HG03039 (cell line): Measurements from ENCODE around the gene GNAI3.
"Not testable (repeated sequence)": the region's sequence is repeated elsewhere in the genome, so short reads cannot be mapped to it uniquely, and the experiment has no call there.

Experiments
- ATAC-seq: cut with Tn5 transposase; IDR thresholded peaks from one replicate; pipeline ENCODE4 v1.9.1; 2021; ENCODE audit warnings: mild to moderate bottlenecking, moderate library complexity; ENCODE audit not compliant: unreplicated experiment

The GNAI3 gene

DNA sequence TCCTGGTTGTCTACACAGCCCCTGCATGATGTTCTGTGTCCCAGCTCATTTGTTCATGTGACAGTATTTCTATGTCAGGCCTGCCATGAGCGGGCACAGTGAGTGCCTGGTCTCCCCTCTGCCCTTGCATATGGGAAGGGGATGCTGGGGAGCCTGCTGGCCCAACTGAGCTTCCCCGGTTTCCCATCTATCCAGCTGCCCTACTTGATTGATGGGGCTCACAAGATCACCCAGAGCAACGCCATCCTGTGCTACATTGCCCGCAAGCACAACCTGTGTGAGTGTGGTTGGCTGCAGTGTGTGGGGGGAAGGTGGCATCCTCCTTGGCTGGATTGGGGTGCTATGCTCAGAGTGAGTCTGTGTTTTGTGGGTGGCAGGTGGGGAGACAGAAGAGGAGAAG is 109.0 kb downstream of the GNAI3 start:
- no peak for ATAC-seq

DNA sequence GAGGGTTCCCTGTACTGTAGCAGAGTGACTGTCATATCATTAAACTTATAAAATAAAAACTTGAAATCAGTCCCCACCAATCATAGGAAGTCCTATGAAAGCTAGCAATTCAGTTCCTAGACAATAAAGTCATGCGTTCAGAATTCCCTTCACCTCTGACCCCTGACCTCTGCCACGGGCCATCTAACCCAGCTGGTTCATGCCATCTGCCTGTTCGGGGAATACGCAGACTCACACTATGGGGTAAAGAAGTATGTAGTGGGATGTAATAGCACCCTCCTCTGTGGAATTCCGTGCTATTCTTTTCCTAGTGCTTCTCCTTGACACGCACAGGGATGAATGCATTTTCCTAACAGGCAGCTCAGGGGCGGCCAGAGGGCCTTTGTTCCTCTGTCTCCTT is 109.6 kb downstream of the GNAI3 start:
- ATAC-seq: no peak

DNA sequence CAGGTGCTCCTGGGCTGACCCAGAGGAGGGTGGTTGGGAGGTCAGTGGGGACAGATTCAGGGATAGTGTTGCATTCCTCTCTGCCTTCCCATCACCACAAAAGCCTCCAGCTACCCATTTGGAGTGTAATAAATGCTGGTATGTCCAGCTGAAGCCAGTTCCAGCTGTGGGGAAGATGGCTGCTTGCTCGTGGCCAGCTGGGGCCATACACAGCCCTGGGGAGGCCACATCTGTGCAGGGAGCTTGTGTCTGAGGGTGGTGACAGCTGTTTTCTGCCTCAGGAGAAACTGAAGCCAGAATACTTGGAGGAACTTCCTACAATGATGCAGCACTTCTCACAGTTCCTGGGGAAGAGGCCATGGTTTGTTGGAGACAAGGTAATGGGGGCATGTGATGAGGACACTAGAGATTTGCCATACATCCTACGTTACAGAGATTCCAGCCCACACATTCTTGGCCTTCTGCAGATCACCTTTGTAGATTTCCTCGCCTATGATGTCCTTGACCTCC is 110.2 kb downstream of the GNAI3 start:
- ATAC-seq: no peak

DNA sequence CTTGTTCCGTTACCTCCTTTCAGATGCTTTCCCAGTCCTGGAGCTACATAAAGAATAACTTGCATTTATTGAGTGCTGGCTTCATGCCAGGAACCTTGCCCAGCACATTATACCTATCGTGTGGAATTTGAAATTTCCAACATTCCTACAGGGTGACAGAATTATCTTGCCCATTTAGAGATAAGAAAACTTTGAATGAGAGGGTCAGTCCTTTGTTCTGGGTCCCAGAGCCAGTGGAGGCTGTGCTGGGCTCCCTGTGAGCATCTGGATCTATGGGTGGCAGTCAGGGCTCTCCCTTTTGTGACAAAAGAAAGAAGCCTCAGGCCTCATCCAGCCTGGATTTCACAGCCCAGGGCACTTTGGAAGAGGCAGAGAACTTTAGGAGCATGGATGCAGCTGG is 110.7 kb downstream of the GNAI3 start:
- no peak for ATAC-seq

DNA sequence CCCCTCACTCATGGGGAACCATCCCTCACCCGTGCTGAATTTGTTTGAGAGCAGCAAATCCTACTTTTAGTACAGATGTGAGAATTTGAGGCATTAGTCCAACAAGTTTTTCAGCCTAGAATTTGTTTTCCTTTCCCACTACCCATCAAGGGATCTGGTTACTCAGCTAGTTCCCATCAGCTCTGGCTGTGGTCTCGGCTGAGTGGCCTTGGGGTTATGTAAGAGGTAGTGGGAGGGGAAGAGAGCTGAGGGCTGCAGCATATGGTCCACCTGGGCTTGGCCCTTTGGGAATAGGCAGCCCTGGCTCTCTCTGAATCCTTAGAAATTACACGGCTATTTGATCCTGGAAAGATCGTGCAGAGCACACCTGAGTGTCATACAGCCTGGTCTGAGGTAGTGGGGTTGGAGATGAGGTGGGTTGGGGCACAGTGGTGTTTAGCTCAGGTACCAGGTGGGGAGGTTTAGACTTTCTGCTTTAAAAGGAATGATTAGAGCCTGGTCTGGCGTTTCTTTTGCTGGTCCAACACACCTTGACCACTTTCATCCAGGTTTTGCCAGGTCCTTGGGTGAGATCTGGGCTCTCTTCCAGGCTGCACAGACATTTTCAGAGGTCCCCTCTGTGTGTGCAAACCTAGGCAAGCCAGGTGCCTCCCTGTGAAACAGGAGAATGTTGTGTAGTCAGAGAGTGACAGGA is 111.7 kb downstream of the GNAI3 start:
- ATAC-seq: no peak

DNA sequence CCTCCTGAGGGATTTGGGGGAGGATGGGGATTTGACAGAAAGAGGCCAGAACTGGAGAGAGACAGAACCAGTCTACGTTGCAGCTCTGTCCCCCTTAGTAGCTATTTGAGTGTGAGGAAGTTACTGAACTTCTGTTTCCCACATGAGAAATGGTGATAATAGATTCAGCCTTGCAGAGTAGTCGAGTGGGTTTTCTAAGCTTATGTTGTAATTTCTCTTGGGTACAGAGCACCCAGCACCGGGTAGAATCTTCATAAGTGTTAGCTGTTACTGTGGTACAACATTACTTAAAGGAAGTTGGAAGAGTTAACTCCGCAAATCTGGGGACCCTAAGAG is 112.2 kb downstream of the GNAI3 start:
- not testable (repeated sequence) for ATAC-seq

DNA sequence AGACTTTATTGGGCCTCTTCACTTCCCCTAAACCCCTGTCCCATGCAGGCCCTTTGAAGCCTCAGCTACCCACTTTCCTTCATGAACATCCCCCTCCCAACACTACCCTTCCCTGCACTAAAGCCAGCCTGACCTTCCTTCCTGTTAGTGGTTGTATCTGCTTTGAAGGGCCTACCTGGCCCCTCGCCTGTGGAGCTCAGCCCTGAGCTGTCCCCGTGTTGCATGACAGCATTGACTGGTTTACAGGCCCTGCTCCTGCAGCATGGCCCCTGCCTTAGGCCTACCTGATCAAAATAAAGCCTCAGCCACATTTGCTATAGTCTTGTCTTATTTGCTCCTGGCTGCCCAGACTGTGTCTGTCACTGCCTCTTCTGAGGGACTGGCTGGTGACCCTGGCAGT is 113.0 kb downstream of the GNAI3 start:
- ATAC-seq: no peak

DNA sequence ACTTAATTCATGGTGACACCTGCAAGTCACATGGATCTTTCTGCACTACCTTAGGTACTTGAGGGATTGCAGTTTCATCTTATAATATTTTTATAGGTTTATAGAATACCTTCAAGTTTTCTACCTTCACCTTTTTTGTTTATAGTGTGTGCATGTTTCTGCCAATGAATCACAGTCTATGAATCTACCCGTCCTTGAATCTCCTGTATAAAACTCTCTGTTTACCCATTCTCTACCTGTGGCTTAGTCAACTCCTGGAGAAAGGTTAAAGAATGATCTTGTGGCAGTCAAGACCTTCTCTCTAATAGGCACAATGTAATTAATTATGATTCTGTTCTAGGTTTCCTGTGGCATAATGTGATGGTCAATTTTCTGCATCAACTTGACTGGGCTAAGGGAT is 116.3 kb downstream of the GNAI3 start:
- ATAC-seq: no peak

DNA sequence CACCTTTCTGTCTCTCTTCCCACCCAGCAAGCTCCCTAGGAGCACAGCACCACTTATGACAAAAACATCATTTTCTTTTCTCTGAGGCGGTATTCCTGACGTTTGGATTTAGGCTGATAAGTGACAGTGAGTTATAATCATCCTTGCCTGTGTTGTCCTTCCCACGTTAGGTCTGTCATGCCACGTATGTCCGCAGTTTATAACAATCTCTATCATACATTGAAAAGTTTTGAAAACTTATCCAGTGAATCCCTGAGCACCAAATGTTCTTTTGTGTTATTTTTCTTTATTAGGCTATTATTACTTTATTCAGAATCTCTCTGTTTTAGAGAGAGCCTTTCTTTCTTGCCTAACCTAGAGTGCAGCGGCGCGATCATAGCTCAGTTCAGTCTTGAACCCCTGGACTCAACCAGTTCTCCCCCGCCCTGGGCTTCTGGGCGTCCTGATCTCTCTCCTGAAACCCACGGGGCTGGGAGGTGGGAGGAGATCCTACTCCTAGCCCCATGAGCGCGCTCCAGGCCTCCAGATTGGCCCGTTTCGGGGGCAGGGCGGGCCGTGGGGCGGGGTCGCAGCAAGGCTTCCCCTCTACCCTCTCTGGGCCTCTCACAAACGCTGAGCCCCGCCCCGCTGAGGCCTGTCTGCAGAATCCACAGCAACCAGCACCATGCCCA is 119.2 kb downstream of the GNAI3 start, which contains the start of gene GSTM2:
GSTM2 (plus strand) TSS at position 606 of the 671 bp plus-strand sequence; CDS start at position 665, 59 bp downstream.
- peak; percentile 92 for ATAC-seq
